ENCODE results near the gene FBXO2.

GRCh38 chr1:11703357-11704193 lies 49.3 kb upstream of the FBXO2 start:
- TF ChIP-seq, protein P1, sequence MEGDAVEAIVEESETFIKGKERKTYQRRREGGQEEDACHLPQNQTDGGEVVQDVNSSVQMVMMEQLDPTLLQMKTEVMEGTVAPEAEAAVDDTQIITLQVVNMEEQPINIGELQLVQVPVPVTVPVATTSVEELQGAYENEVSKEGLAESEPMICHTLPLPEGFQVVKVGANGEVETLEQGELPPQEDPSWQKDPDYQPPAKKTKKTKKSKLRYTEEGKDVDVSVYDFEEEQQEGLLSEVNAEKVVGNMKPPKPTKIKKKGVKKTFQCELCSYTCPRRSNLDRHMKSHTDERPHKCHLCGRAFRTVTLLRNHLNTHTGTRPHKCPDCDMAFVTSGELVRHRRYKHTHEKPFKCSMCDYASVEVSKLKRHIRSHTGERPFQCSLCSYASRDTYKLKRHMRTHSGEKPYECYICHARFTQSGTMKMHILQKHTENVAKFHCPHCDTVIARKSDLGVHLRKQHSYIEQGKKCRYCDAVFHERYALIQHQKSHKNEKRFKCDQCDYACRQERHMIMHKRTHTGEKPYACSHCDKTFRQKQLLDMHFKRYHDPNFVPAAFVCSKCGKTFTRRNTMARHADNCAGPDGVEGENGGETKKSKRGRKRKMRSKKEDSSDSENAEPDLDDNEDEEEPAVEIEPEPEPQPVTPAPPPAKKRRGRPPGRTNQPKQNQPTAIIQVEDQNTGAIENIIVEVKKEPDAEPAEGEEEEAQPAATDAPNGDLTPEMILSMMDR (IDR thresholded peaks at IDR 0.05): no peak
- no peak for TF ChIP-seq POLR2AphosphoS5 (IDR thresholded peaks at IDR 0.05; ENCODE audit: low read depth, low read length)
